Nephron (organoid): ENCODE data around the gene C5orf15.
A peak's percentile ranks its signal among the peaks of the same experiment; 100 is the strongest.

Source experiments
- H3K27ac Mint-ChIP-seq, 3 experiments: 2 replicates each; pipeline ENCODE4 v1.8.0; 2020; ENCODE audit warnings: mixed read lengths in 3 of 3, mild to moderate bottlenecking in 2 of 3, moderate library complexity in 1 of 3
- H3K27me3 Mint-ChIP-seq: 2 replicates; pipeline ENCODE4 v1.8.0; 2021; ENCODE audit warnings: low read depth, mild to moderate bottlenecking, moderate library complexity, mixed read lengths
- H3K36me3 Mint-ChIP-seq: 2 replicates; pipeline ENCODE4 v1.8.0; 2020; ENCODE audit warnings: low read depth, mixed read lengths
- H3K4me1 Mint-ChIP-seq: 2 replicates; pipeline ENCODE4 v1.8.0; 2020; ENCODE audit warnings: mixed read lengths
- H3K4me3 Mint-ChIP-seq, 3 experiments: 2 replicates each; pipeline ENCODE4 v1.8.0; 2020; ENCODE audit warnings: mild to moderate bottlenecking in 3 of 3, mixed read lengths in 3 of 3, moderate library complexity in 2 of 3
- H3K9me3 Mint-ChIP-seq: 2 replicates; pipeline ENCODE4 v1.8.0; 2020; ENCODE audit warnings: mixed read lengths
- TF ChIP-seq, protein P1 (sequence below), 3 experiments: fragments of 200-600 bp; sonication (generic); IDR thresholded peaks; one replicate each; pipeline ENCODE4 v1.5.0; 2021; ENCODE audit warnings: antibody characterized with exemption in 3 of 3; ENCODE audit not compliant: unreplicated experiment in 3 of 3

The C5orf15 gene

DNA sequence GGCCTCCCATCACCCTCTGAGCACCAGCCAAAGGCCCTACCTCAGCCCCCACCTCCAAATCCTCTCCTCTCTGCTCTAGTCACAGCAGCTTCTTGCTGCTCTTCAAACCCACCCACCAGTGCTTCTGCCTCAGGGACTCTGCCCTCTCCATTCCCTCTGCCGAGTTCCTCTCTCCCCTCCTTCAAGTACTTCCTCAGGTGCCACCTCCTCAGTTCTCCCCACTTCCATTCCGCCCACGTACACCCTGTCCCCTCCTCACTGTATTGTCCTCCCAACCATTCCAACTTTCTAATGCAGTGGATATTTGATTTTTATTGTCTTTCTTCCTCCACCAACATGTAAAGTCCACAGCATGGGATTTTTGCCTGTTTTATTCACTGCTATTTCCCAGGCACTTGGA is 43.2 kb downstream of the C5orf15 start:
- TF ChIP-seq, protein P1, sequence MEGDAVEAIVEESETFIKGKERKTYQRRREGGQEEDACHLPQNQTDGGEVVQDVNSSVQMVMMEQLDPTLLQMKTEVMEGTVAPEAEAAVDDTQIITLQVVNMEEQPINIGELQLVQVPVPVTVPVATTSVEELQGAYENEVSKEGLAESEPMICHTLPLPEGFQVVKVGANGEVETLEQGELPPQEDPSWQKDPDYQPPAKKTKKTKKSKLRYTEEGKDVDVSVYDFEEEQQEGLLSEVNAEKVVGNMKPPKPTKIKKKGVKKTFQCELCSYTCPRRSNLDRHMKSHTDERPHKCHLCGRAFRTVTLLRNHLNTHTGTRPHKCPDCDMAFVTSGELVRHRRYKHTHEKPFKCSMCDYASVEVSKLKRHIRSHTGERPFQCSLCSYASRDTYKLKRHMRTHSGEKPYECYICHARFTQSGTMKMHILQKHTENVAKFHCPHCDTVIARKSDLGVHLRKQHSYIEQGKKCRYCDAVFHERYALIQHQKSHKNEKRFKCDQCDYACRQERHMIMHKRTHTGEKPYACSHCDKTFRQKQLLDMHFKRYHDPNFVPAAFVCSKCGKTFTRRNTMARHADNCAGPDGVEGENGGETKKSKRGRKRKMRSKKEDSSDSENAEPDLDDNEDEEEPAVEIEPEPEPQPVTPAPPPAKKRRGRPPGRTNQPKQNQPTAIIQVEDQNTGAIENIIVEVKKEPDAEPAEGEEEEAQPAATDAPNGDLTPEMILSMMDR (IDR thresholded peaks at IDR 0.05; ENCODE audit: unreplicated experiment in 3 of 3): no peak
- Mint-ChIP-seq H3K36me3 (no peaks in the 10 kb centered on the region), H3K9me3 (no peaks in the 10 kb centered on the region), H3K27me3 (peaks cover 54% of the 10 kb centered on the region), H3K4me3 (no peak overlapping the region), H3K27ac (peak overlapping the region in 2 of 3 experiments; percentile 7 to 15), H3K4me1 (peaks cover 23% of the 10 kb centered on the region)

DNA sequence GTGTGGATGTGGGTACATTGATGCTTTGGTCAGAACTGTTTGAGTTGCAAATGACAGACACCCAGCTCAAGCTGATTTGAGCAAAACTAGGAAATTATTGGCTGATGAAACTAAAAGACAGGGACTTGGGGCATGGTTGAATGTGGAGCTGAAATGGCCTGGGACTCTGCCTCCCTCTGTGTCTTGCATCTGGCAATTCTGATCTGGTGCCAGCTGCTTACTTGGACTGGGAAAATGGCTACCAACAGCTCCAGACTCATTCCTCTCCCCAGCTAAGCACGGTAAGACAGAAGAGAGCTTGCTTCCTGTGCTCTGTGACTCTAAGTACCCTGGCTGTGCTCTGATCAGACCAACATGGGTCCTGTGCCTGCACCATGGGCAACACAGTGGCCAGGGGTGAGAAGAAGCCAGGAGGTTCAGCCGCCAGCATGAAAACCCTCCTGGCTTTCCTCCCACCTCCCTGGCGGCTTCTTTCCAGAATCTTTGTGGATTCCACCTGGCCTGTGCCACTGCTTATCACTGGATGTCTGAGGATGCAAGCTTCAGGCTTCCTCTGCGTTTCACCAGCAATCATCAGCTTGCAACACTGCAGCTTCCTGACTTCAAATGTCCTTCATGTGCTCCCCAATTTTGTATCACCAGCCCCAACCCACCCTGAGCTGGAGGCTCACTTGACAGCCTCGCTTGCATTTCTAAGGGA is 44.1 kb downstream of the C5orf15 start:
- H3K27ac Mint-ChIP-seq: no peak overlapping the region
- peaks cover 61% of the 10 kb centered on the region for H3K27me3 Mint-ChIP-seq
- no peaks in the 10 kb centered on the region for H3K36me3 Mint-ChIP-seq
- peaks cover 15% of the 10 kb centered on the region for H3K4me1 Mint-ChIP-seq
- no peaks in the 10 kb centered on the region for H3K9me3 Mint-ChIP-seq
- H3K4me3 Mint-ChIP-seq: no peak overlapping the region
- TF ChIP-seq, protein P1 (IDR thresholded peaks at IDR 0.05; ENCODE audit: unreplicated experiment in 3 of 3): no peak

DNA sequence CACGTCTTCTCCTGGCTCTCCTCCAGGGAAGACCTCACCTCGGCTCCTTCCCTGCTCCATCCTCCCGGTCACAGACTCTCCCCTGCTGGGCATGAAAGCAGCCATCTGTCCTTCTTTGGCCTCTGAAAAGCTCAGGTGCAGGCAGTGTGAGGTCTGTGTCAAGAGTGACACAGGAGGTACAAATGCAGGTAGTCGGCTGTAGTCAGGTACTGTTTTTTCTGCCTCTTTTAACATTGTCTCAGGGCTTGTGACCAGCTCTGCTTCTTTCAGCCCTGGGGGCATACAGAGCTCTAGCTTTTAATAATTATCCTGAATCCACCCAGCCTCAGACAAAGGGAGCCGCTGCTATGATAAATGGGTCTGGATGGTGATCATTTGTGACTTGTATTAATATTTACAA is 46.4 kb downstream of the C5orf15 start:
- Mint-ChIP-seq H3K4me1 (peaks cover 12% of the 10 kb centered on the region), H3K4me3 (no peak overlapping the region)

DNA sequence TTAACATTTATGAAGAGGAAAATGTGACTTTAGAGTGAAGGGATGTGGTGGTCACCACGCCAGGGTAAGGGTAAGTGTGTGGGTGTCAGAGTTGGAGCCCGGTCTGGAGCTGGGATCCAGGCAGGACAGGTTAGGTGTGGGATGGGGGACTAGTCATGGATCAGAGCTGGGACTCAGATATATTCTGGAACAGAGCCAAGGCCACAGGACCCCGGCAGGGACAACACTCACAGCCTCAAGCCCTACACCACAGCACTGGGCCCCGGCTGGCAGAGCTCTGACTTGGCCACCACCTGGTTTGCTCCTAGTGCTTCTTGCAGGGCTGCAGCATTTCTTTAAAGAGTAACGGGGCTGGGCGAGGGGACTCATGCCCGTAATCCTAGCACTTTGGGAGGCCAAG is 47.4 kb downstream of the C5orf15 start:
- no peaks in the 10 kb centered on the region for H3K36me3 Mint-ChIP-seq
- H3K27ac Mint-ChIP-seq: no peak overlapping the region

More for the DNA sequence above, 46.4 kb downstream of the C5orf15 start:
- TF ChIP-seq, protein P1 (IDR thresholded peaks at IDR 0.05; ENCODE audit: unreplicated experiment in 3 of 3): no peak
- peaks cover 68% of the 10 kb centered on the region for H3K27me3 Mint-ChIP-seq
- H3K36me3 Mint-ChIP-seq: no peaks in the 10 kb centered on the region
- peak overlapping the region; percentile 36 to 58 (median 46) for H3K27ac Mint-ChIP-seq
- H3K9me3 Mint-ChIP-seq: no peaks in the 10 kb centered on the region

DNA sequence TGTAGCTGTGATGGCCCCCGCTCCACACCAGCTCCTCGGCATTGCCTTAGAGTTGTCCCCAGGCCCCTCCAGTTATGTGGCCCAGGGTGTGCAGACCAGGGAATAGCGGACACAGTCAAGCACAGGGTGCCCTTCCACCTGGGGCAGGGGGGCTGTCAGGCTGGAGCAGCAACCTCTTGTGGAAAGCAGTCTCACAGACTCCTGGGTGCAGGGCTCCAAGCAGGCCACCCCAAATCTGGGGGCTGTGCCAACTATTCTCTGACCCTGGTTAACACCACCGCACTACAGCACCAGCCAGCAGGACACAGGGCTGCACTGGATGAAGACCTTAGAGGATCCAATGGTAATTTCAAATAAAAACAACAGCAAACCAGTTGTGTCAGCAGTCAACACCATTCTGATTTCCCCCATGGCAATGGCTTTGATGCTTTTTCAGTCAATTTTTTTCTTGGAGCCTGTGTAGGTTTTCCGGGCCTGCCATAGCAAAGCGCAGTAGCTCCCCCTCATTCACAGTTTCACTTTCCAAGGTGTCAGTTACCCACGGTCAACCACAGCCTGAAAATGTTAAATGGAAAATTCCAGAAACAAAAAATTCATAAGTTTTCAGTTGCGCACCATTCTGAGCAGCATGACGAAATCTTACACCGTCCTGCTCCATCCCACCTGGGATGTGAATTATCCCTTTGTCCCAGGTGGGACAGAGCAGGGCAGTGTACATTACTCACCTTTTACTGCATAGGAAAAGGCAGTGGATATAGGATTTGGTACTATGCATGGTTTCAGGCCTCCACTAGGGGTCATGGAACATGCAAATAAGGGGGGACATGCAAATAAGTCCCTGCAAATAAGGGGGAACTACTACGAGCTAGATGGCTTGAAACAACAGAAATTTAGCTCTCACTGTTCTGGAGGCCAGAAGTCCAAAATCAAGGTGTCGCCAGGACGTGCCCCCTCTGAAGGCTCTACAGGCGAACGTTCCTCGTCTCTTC is 49.0 kb downstream of the C5orf15 start:
- Mint-ChIP-seq H3K9me3 (no peaks in the 10 kb centered on the region), H3K4me1 (peaks cover 6% of the 10 kb centered on the region), H3K27ac (no peak overlapping the region), H3K36me3 (no peaks in the 10 kb centered on the region), H3K4me3 (no peak overlapping the region), H3K27me3 (peaks cover 65% of the 10 kb centered on the region)
- TF ChIP-seq, protein P1 (IDR thresholded peaks at IDR 0.05; ENCODE audit: unreplicated experiment in 3 of 3): no peak

More for the DNA sequence above, 47.4 kb downstream of the C5orf15 start:
- Mint-ChIP-seq H3K4me3 (no peak overlapping the region), H3K4me1 (peaks cover 6% of the 10 kb centered on the region), H3K27me3 (peaks cover 68% of the 10 kb centered on the region), H3K9me3 (no peaks in the 10 kb centered on the region)
- TF ChIP-seq, protein P1 (IDR thresholded peaks at IDR 0.05; ENCODE audit: unreplicated experiment in 3 of 3): no peak
